HCT116 (cell line): Measurements from ENCODE around the gene PCP4. TPM values are rescaled to one million over a fixed set of nuclear protein-coding genes. Genes with fewer than 3 reads are reported as not detected.

Experiments used
- ATAC-seq: fragments of 200-7000 bp; cut with Tn5 transposase; 2 replicates; pipeline ENCODE4 v1.9.1; 2020; ENCODE audit warnings: mild to moderate bottlenecking, moderate library complexity
- BruUV-seq: library from RNA; stranded (reverse); fragments of 400-500 nt; replicated peaks from 2 replicates; lab custom pipeline; 2021; lab: Mats Ljungman, UMichigan
- CTCF ChIA-PET: fragments of 300-600 bp; sonication (Branson Sonifier 250); formaldehyde crosslinking; loops from one replicate; lab custom pipeline; 2021; ENCODE audit warnings: antibody characterized with exemption; lab: Charles Lee
- POLR2A ChIA-PET: fragments of 300-600, 350-600 bp; sonication (Branson Sonifier 250); formaldehyde crosslinking; loops from one replicate; lab custom pipeline; 2021; ENCODE audit warnings: antibody characterized with exemption; lab: Charles Lee
- RAD21 ChIA-PET, 2 experiments: fragments of 300-600 bp; sonication (Branson Sonifier 250); formaldehyde crosslinking; loops; one replicate each; lab custom pipeline; 2023; ENCODE audit warnings: low total read pairs in 2 of 2; ENCODE audit not compliant: uncharacterized antibody in 2 of 2, unreplicated experiment in 2 of 2, low non-redundant PET in 1 of 2; lab: Charles Lee
- DNase-seq: peaks from one replicate; pipeline ENCODE4 v3.0.0-alpha.2; 2010; ENCODE audit warnings: low read depth, low spot score
- H2AFZ ChIP-seq: fragments of 200-600 bp; shearing (Covaris generic), sonication (generic); 2 replicates; pipeline ENCODE4 v1.6.1; 2017; ENCODE audit warnings: low read depth, mixed run types, mixed read lengths, antibody characterized with exemption, low read length; ENCODE audit not compliant: poor library complexity, severe bottlenecking
- H3K27ac ChIP-seq: 2 replicates; pipeline ENCODE4 v1.5.1; 2012; ENCODE audit warnings: low read depth, low read length
- H3K27me3 ChIP-seq: fragments of 200-600 bp; sonication (generic); 2 replicates; pipeline ENCODE4 v1.6.1; 2016; ENCODE audit warnings: mixed run types, low read length, mixed read lengths; ENCODE audit not compliant: insufficient read depth
- H3K36me3 ChIP-seq, 2 experiments: fragments of 200-500 bp in 1 of 2; fragments of 200-600 bp in 1 of 2; sonication (Bioruptor generic) in 1 of 2; sonication (generic) in 1 of 2; 2 replicates each; pipeline versions ENCODE4 v1.5.1 to v1.6.1; 2014 to 2016; ENCODE audit warnings: low read length in 2 of 2, inconsistent platforms in 1 of 2, mixed read lengths in 1 of 2, mixed run types in 1 of 2; ENCODE audit not compliant: insufficient read depth in 2 of 2, control insufficient read depth in 1 of 2
- H3K4me1 ChIP-seq, 2 experiments: fragments of 200-600 bp in 1 of 2; sonication (generic) in 1 of 2; 2 replicates each; pipeline versions ENCODE4 v1.5.1 to v1.6.1; 2012 to 2017; ENCODE audit warnings: low read length in 2 of 2, inconsistent platforms in 1 of 2, mild to moderate bottlenecking in 1 of 2, mixed read lengths in 1 of 2, mixed run types in 1 of 2, moderate library complexity in 1 of 2; ENCODE audit not compliant: insufficient read depth in 2 of 2, control insufficient read depth in 1 of 2
- H3K4me2 ChIP-seq: fragments of 200-600 bp; sonication (generic); 2 replicates; pipeline ENCODE4 v1.6.1; 2017; ENCODE audit warnings: mixed run types, low read length, mixed read lengths
- H3K4me3 ChIP-seq, 2 experiments: fragments of 200-600 bp in 1 of 2; sonication (generic) in 1 of 2; replicated peaks in 1 of 2; 2 replicates each; pipeline ENCODE4 v1.5.1; 2011 to 2016; ENCODE audit warnings: low read length in 2 of 2, control low read depth in 1 of 2, low read depth in 1 of 2, mild to moderate bottlenecking in 1 of 2, mixed read lengths in 1 of 2, mixed run types in 1 of 2
- H3K79me2 ChIP-seq: fragments of 200-600 bp; sonication (generic); 2 replicates; pipeline ENCODE4 v1.6.1; 2017; ENCODE audit warnings: mild to moderate bottlenecking, mixed run types, low read length, moderate library complexity, mixed read lengths; ENCODE audit not compliant: insufficient read depth
- H3K9ac ChIP-seq: fragments of 200-600 bp; sonication (generic); 2 replicates; pipeline ENCODE4 v1.6.1; 2016; ENCODE audit warnings: low read length, mixed read lengths
- H3K9me2 ChIP-seq: fragments of 200-600 bp; sonication (generic), shearing (Covaris generic); 2 replicates; pipeline ENCODE4 v1.6.1; 2017; ENCODE audit warnings: mixed run types, mild to moderate bottlenecking, moderate library complexity; ENCODE audit not compliant: insufficient read depth
- H3K9me3 ChIP-seq, 2 experiments: fragments of 200-500 bp in 1 of 2; fragments of 200-600 bp in 1 of 2; sonication (Bioruptor generic) in 1 of 2; sonication (generic) in 1 of 2; 2 replicates each; pipeline ENCODE4 v1.6.1; 2014 to 2017; ENCODE audit warnings: low read length in 2 of 2, mixed read lengths in 2 of 2, inconsistent platforms in 1 of 2, low read depth in 1 of 2, mild to moderate bottlenecking in 1 of 2, mixed run types in 1 of 2, moderate library complexity in 1 of 2; ENCODE audit not compliant: control insufficient read depth in 1 of 2, insufficient read depth in 1 of 2
- H4K20me1 ChIP-seq: fragments of 200-600 bp; sonication (generic), shearing (Covaris generic); 2 replicates; pipeline ENCODE4 v1.6.1; 2017; ENCODE audit warnings: mixed run types, mild to moderate bottlenecking, moderate library complexity; ENCODE audit not compliant: insufficient read depth
- CBX3 ChIP-seq: IDR thresholded peaks from 2 replicates; pipeline ENCODE4 v1.6.1; 2012; ENCODE audit warnings: low read depth
- CTCF ChIP-seq, 3 experiments: fragments of 200-600 bp in 1 of 3; sonication (generic) in 1 of 3; IDR thresholded peaks in 2 of 3; conservative IDR thresholded peaks in 1 of 3; 2 replicates each; pipeline ENCODE4 v1.5.1; 2012 to 2017; ENCODE audit warnings: low read depth in 2 of 3, low read length in 2 of 3, antibody characterized with exemption in 1 of 3, borderline replicate concordance in 1 of 3, control low read depth in 1 of 3, mild to moderate bottlenecking in 1 of 3, mixed read lengths in 1 of 3, mixed run types in 1 of 3, moderate library complexity in 1 of 3; ENCODE audit not compliant: insufficient read depth in 1 of 3
- EZH2phosphoT487 ChIP-seq: fragments of 200-600 bp; IDR thresholded peaks from 2 replicates; pipeline ENCODE4 v1.6.1; 2018; ENCODE audit warnings: antibody characterized with exemption, borderline replicate concordance
- POLR2A ChIP-seq: IDR thresholded peaks from 2 replicates; pipeline ENCODE4 v1.7.0; 2011; ENCODE audit warnings: borderline replicate concordance; ENCODE audit not compliant: insufficient read depth, insufficient read length; ENCODE audit errors: extremely low read depth
- SP1 ChIP-seq: IDR thresholded peaks from 2 replicates; pipeline ENCODE4 v1.6.1; 2012; ENCODE audit warnings: low read depth
- ZFX ChIP-seq: fragments of 450-650 bp; IDR thresholded peaks from 2 replicates; pipeline ENCODE4 v1.6.1; 2017
- intact Hi-C: fragments of 100-400 bp; cut with micrococcal nuclease; formaldehyde crosslinking; loops from 2 replicates; pipeline ENCODE4 v1.10.0; 2022
- total RNA-seq: library from RNA; stranded (reverse); gene quantifications from one replicate; pipeline ENCODE4 v1.2.1, GENCODE V29; 2021; ENCODE audit not compliant: unreplicated experiment

PCP4 gene
- total RNA-seq, 1 experiment from 2014 or later: not detected

GRCh38 chr21:39852726-39853500 is 14.3 kb upstream of the PCP4 start:
- no peaks in the 10 kb centered on the region for H3K36me3 ChIP-seq
- DNase-seq: no peak

GRCh38 chr21:39854572-39854971 is 12.7 kb upstream of the PCP4 start:
- no peaks in the 10 kb centered on the region for H3K9me3 ChIP-seq
- H3K79me2 ChIP-seq: no peaks in the 10 kb centered on the region
- POLR2A ChIA-PET: no interaction called here
- ATAC-seq (no peak), DNase-seq (no peak)
- H4K20me1 ChIP-seq: no peaks in the 10 kb centered on the region
- no peaks in the 10 kb centered on the region for H3K4me1 ChIP-seq
- H3K36me3 ChIP-seq: no peaks in the 10 kb centered on the region
- TF ChIP-seq SP1 (no peak), CTCF (IDR thresholded peaks at IDR 0.05 in 2 of 3, conservative IDR thresholded peaks at IDR 0.05 in 1 of 3; ENCODE audit: borderline replicate concordance in 1 of 3, insufficient read depth in 1 of 3, low read depth in 2 of 3, low read length in 2 of 3) (peak in 2 of 3 experiments; percentile 23 to 27; a peak in 1 of 6 replicates), POLR2A (no peak)
- TF ChIP-seq, all 23 proteins: peak for 1
- Histone ChIP-seq H2AFZ (no peak overlapping the region), H3K27me3 (no peaks in the 10 kb centered on the region), H3K9ac (no peak overlapping the region), H3K4me3 (no peak overlapping the region), H3K4me2 (no peak overlapping the region), H3K9me2 (no peaks in the 10 kb centered on the region), H3K27ac (no peak overlapping the region)
- ChIA-PET CTCF (no interaction called here), RAD21 (no interaction called here)
- BruUV-seq: no TSS peak
- intact Hi-C loops: no loop called here

More at GRCh38 chr21:39852726-39853500, 14.3 kb upstream of the PCP4 start:
- Histone ChIP-seq H3K9ac (no peak overlapping the region), H4K20me1 (no peaks in the 10 kb centered on the region), H3K27ac (no peak overlapping the region), H3K4me2 (no peak overlapping the region), H2AFZ (no peak overlapping the region), H3K4me1 (no peaks in the 10 kb centered on the region), H3K9me2 (no peaks in the 10 kb centered on the region), H3K4me3 (no peak overlapping the region), H3K79me2 (no peaks in the 10 kb centered on the region), H3K27me3 (no peaks in the 10 kb centered on the region), H3K9me3 (no peaks in the 10 kb centered on the region)
- BruUV-seq: no TSS peak
- ATAC-seq: no peak
- intact Hi-C loops: no loop called here
- ChIA-PET RAD21 (no interaction called here), CTCF (no interaction called here), POLR2A (no interaction called here)
- no peak for TF ChIP-seq ZFX
- TF ChIP-seq SP1: no peak
- TF ChIP-seq CBX3: no peak
- TF ChIP-seq EZH2phosphoT487: no peak
